ENCODE measurements around the gene PTCD2. TPM values are rescaled to one million over a fixed set of nuclear protein-coding genes. Genes with fewer than 3 reads are reported as not detected.

The PTCD2 gene
- total RNA-seq, 1 experiment from 2014 or later = 19.3 TPM

DNA sequence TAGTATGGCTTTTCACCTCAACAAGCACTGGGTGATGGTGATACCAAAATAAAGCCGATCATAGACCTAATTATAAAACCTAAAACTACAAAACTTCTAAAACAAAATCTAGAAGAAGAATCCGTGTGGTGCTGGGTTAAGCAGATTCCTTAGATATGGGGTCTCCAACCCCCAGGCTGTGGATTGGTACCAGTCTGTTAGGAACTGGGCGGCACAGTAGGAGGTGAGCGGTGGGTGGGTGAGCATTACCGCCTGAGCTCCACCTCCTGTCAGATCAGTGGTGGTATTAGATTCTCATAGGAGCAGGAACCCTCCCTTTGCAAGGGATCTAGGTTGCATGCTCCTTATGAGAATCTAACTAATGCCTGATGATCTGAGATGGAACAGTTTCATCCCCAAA, 33.4 kb upstream of the PTCD2 start:
- CTCF ChIA-PET = no interaction called here
- no peak overlapping the region for H3K4me3 ChIP-seq (replicated peaks in 1 of 2; ENCODE audit: low read depth in 1 of 2, low read length in 2 of 2)
- intact Hi-C loops (cut with micrococcal nuclease) = no loop called here
- TF ChIP-seq, protein P1, sequence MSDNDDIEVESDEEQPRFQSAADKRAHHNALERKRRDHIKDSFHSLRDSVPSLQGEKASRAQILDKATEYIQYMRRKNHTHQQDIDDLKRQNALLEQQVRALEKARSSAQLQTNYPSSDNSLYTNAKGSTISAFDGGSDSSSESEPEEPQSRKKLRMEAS (IDR thresholded peaks at IDR 0.05) = no peak
- TF ChIP-seq SIN3A (IDR thresholded peaks at IDR 0.05; ENCODE audit: low read depth) = no peak
- TF ChIP-seq SRF (IDR thresholded peaks at IDR 0.05; ENCODE audit: low read depth) = no peak
- TF ChIP-seq CEBPB (IDR thresholded peaks at IDR 0.05; ENCODE audit: low read depth) = no peak
- TF ChIP-seq YY1 (IDR thresholded peaks at IDR 0.05; ENCODE audit: extremely low read depth, insufficient replicate concordance, low read depth, low read length) = no peak
- TF ChIP-seq ZNF274 (IDR thresholded peaks at IDR 0.05; ENCODE audit: low read depth, low read length) = no peak
- TF ChIP-seq, protein P2, sequence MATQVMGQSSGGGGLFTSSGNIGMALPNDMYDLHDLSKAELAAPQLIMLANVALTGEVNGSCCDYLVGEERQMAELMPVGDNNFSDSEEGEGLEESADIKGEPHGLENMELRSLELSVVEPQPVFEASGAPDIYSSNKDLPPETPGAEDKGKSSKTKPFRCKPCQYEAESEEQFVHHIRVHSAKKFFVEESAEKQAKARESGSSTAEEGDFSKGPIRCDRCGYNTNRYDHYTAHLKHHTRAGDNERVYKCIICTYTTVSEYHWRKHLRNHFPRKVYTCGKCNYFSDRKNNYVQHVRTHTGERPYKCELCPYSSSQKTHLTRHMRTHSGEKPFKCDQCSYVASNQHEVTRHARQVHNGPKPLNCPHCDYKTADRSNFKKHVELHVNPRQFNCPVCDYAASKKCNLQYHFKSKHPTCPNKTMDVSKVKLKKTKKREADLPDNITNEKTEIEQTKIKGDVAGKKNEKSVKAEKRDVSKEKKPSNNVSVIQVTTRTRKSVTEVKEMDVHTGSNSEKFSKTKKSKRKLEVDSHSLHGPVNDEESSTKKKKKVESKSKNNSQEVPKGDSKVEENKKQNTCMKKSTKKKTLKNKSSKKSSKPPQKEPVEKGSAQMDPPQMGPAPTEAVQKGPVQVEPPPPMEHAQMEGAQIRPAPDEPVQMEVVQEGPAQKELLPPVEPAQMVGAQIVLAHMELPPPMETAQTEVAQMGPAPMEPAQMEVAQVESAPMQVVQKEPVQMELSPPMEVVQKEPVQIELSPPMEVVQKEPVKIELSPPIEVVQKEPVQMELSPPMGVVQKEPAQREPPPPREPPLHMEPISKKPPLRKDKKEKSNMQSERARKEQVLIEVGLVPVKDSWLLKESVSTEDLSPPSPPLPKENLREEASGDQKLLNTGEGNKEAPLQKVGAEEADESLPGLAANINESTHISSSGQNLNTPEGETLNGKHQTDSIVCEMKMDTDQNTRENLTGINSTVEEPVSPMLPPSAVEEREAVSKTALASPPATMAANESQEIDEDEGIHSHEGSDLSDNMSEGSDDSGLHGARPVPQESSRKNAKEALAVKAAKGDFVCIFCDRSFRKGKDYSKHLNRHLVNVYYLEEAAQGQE (IDR thresholded peaks at IDR 0.05; ENCODE audit: low read depth) = no peak
- no peak for TF ChIP-seq EZH2 (IDR thresholded peaks at IDR 0.05)
- no peak for TF ChIP-seq CBX3 (IDR thresholded peaks at IDR 0.05; ENCODE audit: low read depth)
- no peak for TF ChIP-seq EGR1 (IDR thresholded peaks at IDR 0.05; ENCODE audit: low read depth)
- no peak for TF ChIP-seq JUND (IDR thresholded peaks at IDR 0.05)
- no peak for TF ChIP-seq RAD21 (IDR thresholded peaks at IDR 0.05; ENCODE audit: low read depth)
- TF ChIP-seq POLR2A (IDR thresholded peaks at IDR 0.05; ENCODE audit: borderline replicate concordance, extremely low read depth, insufficient read depth, insufficient read length) = no peak
- TF ChIP-seq, protein P3, sequence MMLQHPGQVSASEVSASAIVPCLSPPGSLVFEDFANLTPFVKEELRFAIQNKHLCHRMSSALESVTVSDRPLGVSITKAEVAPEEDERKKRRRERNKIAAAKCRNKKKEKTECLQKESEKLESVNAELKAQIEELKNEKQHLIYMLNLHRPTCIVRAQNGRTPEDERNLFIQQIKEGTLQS (IDR thresholded peaks at IDR 0.05) = no peak
- no peak for TF ChIP-seq ELF1 (IDR thresholded peaks at IDR 0.05; ENCODE audit: borderline replicate concordance, low read depth)
- TF ChIP-seq, protein P4, sequence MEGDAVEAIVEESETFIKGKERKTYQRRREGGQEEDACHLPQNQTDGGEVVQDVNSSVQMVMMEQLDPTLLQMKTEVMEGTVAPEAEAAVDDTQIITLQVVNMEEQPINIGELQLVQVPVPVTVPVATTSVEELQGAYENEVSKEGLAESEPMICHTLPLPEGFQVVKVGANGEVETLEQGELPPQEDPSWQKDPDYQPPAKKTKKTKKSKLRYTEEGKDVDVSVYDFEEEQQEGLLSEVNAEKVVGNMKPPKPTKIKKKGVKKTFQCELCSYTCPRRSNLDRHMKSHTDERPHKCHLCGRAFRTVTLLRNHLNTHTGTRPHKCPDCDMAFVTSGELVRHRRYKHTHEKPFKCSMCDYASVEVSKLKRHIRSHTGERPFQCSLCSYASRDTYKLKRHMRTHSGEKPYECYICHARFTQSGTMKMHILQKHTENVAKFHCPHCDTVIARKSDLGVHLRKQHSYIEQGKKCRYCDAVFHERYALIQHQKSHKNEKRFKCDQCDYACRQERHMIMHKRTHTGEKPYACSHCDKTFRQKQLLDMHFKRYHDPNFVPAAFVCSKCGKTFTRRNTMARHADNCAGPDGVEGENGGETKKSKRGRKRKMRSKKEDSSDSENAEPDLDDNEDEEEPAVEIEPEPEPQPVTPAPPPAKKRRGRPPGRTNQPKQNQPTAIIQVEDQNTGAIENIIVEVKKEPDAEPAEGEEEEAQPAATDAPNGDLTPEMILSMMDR (IDR thresholded peaks at IDR 0.05 in 2 of 3, conservative IDR thresholded peaks at IDR 0.05 in 1 of 3; ENCODE audit: borderline replicate concordance in 1 of 3, insufficient read depth in 1 of 3, low read depth in 2 of 3, low read length in 2 of 3) = no peak
- TF ChIP-seq FOSL1 (IDR thresholded peaks at IDR 0.05; ENCODE audit: low read depth) = no peak
- TF ChIP-seq TCF7L2 (IDR thresholded peaks at IDR 0.05; ENCODE audit: borderline replicate concordance, extremely low read depth, insufficient read depth, insufficient read length) = no peak
- TF ChIP-seq SP1 (IDR thresholded peaks at IDR 0.05; ENCODE audit: low read depth) = no peak
- BruUV-seq (replicated peaks) = no TSS peak
- no peak overlapping the region for H2AFZ ChIP-seq (ENCODE audit: low read depth, low read length, poor library complexity, severe bottlenecking)
- no peak overlapping the region for H3K27ac ChIP-seq (ENCODE audit: low read depth, low read length)
- H3K4me2 ChIP-seq (ENCODE audit: low read length) = no peak overlapping the region
- peaks cover 23% of the 10 kb centered on the region for H3K79me2 ChIP-seq (ENCODE audit: insufficient read depth, low read length)
- H3K9ac ChIP-seq (ENCODE audit: low read length) = no peak overlapping the region
- H4K20me1 ChIP-seq (ENCODE audit: insufficient read depth) = no peaks in the 10 kb centered on the region
- H3K36me3 ChIP-seq (ENCODE audit: control insufficient read depth in 1 of 2, insufficient read depth in 2 of 2, low read length in 2 of 2) = peaks cover 0 to 18% of the 10 kb centered on the region in 2 experiments; a peak in 2 of 4 replicates
- RAD21 ChIA-PET (ENCODE audit: low non-redundant PET in 1 of 2, low total read pairs in 2 of 2, uncharacterized antibody in 2 of 2, unreplicated experiment in 2 of 2) = no interaction called here
- POLR2A ChIA-PET = no interaction called here
- H3K9me2 ChIP-seq (ENCODE audit: insufficient read depth) = no peaks in the 10 kb centered on the region
- H3K4me1 ChIP-seq (ENCODE audit: control insufficient read depth in 1 of 2, insufficient read depth in 2 of 2, low read length in 2 of 2) = peaks cover 0 to 5% of the 10 kb centered on the region in 2 experiments; a peak in 1 of 4 replicates
- DNase-seq (ENCODE audit: low read depth, low spot score) (no peak), ATAC-seq (no peak)
- H3K9me3 ChIP-seq (ENCODE audit: control insufficient read depth in 1 of 2, insufficient read depth in 1 of 2, low read depth in 1 of 2, low read length in 2 of 2) = no peaks in the 10 kb centered on the region
- H3K27me3 ChIP-seq (ENCODE audit: insufficient read depth, low read length) = no peaks in the 10 kb centered on the region

All from HCT116 (cell line).